Activated T-cell treated with anti-CD3 and anti-CD28 coated beads for 24 hours (primary cell): ENCODE measurements around the gene OR13A1.
"Not testable (repeated sequence)": the region's sequence is repeated elsewhere in the genome, so short reads cannot be mapped to it uniquely, and the experiment has no call there.

ENCODE experiments used
- DNase-seq: peaks from one replicate; pipeline ENCODE4 v3.0.0-alpha.2; 2020; ENCODE audit warnings: low read depth

OR13A1 gene

DNA sequence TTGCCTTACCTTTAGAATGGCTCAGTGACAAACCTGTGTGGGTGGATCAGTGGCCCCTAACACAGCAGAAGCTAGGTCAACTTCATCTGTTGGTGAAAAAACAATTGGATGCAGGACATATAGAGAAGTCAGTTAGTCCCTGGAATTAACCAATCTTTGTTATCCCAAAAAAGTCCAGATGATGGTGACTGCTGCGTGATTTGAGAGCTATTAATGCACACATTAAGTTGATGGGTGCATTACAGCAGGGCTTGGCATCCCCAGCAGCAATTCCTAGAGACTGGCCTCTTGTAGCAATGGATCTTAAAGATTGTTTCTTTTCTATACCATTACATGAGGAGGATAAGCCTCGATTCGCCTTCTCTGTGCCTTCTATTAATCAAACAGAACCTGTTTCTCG, 33.3 kb downstream of the OR13A1 start:
- DNase-seq: no peak

DNA sequence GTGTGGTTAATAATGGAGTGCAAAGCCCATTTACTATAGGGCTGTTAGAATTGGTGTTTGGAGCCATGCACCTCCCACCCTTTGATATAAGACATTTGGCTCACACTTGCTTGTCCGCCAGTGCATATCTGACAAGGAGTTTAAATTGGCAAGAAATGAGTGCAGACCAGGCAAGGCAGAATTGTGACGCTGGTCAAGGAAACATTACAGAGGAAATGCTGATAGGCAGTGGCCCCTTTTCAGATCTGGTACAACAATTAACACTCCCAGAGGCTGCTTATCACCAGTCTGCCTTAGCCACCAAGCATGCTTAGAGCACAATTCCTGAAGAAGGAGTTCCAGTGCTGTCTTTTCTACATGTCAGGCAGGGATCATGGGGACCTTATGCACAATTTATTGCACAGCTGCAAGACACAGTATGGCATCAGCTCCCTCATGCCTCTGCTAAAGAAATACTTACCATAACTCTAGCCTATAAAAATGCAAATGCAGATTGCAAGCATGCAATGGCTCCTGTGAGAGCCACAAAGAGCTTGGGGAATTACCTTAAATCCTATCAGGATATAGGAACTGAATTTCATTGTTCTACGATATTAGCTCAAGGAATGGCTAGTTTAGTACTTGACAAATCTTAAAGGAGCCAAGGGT, 35.2 kb downstream of the OR13A1 start:
- DNase-seq: no peak

DNA sequence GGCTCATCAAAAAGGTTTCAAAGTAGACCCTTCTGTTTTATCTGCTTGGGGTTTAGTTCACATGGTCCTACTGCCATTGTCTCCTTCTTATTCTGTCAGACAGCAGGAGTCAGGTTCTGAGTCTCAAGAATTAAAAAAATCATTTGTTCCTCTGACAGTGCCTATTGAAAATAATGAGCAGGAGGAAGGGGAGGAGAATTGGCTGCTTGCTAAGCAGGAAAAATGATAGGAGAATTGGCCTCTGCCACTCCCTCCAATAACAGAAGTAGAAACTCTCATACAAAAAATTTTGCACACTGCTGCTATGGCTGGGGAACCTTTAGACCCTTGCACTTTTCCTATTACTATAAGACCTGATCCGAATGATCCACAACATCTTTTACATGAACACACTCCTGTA, 35.7 kb downstream of the OR13A1 start:
- DNase-seq: no peak

DNA sequence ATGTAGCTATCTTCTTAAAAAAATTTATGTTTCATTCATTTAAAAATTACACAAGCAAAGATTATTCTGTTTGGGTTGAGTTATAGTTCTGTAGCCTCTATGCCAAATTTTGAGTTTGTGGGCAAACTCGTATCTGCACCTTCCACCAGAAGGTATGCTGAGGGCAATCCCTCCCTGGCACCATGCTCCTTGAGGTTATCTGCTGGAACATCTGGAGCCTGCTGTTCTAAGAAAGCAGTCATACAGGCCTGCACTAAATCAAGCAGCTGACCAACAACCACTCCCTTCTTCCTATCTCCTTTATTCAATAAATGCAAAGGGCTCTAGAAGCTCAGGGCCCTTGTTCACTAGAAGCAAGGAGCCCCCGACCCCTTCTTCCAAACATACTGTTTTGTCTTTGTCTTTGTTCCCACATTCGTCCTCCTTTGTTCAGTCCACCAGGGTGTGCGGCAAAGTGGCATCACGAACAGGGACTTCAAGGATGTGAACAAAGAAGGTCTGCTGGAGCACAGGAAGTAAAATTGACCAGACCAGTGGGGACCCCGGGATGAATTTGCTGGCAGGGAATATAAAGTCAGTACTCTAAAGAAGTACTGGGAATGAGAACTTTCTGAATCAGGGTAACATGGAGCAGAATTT, 36.4 kb downstream of the OR13A1 start:
- no peak for DNase-seq

DNA sequence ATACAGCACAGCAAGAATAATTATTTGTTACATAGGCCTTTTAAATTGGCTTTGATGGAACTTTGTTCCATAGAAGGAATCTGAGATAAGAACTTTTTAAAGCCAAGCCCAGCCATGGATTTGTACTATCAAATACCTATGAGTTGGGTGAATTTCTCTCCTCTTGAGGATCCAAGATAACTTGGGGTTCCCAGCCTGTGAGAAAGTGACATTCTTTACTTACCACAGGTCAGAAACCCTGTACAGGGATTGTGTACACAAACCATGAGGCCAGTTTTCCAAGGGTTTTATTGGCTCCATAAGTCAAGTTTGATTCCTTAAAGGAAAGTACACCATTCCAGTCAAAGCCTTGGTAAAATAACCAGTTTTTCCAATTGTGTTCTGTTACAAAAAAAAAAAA, 39.3 kb downstream of the OR13A1 start:
- DNase-seq: not testable (repeated sequence)

DNA sequence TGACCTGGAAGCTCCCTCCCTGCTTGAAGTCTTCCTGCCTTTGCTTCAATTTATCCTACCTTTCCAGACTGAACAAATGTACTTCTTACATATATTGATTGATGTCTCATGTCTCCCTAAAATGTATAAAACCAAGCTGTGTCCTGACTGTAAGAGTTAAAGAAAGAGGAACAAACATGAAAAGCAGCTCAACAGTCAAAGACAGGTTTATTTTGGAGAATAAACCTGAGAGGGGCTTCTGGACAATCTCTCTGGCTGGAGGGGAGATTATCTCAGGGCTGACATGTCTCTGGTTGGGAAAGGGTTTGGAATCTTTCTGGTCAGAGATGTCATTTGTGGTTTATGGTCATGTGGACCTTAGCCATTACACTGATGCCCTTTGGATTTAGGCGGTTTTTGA, 41.0 kb downstream of the OR13A1 start:
- DNase-seq: no peak

DNA sequence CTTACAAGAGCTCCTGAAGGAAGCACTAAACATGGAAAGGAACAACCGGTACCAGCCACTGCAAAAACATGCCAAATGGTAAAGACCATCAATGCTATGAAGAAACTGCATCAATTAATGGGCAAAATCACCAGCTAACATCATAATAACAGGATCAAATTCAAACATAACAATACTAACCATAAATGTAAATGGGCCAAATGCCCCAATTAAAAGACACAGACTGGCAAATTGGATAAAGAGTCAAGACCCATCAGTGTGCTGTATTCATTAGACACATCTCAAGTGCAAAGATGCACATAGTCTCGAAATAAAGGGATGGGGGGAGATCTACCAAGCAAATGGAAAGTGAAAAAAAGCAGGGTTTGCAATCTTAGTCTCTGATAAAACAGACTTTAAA, 47.6 kb downstream of the OR13A1 start:
- not testable (repeated sequence) for DNase-seq

DNA sequence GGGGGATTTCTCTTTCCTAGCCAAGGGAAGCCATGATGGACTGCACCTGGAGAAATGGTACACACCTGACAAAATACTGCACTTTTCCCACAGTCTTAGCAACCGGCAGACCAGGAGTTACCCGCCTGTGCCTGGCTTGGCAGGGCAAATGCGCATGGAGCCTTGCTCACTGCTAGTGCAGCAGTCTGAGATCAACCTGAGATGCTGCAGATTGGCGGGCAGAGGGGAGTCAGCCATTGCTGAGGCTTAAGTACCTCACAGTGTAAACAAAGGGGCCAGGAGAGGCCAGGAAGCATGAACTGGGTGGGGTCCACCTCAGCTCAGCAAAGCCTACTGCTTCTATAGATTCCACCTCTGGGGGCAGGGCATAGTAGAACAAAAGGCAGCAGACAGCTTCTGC, 49.4 kb downstream of the OR13A1 start:
- no peak for DNase-seq

DNA sequence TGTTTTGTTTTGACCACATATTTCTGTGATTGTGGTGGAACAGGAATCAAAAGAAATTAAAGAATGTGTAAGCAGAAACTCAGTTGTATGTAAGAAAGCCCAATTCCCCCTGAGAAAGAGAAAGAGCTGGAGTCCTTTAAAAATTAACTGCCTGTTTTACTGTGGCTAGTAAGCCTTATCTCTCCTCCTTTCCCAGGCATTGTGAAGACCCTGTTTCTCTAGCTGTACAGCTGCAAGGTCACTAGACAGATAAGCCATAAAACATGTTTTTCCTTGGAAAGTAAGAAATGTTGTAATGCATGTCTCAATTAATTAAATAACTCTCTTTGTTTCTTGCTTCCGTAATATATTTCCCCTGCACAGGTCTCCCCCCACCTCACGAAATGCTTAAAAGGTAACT, 53.5 kb downstream of the OR13A1 start:
- no peak for DNase-seq

DNA sequence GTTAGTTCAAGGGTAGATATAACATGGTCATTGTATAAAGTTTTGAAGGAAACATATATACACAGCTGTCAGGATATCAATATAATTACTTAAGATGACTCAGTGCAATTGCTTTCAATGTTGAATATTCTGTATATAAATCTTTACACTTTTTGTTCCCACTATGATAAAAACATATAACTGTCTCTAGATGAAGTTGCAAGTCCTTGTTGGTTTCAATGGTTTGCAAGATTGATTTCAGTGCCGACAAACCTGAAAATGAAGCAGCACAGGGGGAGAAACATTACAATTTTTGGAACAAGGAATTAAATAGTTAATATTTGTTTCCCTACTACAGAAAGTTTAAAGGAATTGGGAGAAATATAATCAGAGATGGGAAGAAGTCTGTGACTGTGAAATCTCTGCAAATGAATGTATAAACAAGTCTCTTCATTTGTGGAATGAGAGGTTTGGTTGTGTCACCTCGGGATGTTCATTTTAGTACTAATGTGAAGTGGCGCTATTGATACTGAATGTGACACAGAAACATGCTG, 54.1 kb downstream of the OR13A1 start:
- no peak for DNase-seq

DNA sequence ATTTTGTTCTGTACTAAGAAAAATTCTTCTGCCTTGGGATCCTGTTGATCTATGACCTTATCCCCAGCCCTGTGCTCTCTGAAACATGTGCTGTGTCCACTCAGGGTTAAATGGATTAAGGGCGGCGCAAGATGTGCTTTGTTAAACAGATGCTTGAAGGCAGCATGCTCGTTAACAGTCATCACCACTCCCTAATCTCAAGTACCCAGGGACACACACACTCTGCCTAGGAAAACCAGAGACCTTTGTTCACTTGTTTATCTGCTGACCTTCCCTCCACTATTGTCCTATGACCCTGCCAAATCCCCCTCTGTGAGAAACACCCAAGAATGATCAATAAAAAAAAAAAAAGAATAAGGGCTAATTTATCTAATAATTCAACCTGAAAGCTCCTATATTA, 54.8 kb downstream of the OR13A1 start:
- DNase-seq: not testable (repeated sequence)

DNA sequence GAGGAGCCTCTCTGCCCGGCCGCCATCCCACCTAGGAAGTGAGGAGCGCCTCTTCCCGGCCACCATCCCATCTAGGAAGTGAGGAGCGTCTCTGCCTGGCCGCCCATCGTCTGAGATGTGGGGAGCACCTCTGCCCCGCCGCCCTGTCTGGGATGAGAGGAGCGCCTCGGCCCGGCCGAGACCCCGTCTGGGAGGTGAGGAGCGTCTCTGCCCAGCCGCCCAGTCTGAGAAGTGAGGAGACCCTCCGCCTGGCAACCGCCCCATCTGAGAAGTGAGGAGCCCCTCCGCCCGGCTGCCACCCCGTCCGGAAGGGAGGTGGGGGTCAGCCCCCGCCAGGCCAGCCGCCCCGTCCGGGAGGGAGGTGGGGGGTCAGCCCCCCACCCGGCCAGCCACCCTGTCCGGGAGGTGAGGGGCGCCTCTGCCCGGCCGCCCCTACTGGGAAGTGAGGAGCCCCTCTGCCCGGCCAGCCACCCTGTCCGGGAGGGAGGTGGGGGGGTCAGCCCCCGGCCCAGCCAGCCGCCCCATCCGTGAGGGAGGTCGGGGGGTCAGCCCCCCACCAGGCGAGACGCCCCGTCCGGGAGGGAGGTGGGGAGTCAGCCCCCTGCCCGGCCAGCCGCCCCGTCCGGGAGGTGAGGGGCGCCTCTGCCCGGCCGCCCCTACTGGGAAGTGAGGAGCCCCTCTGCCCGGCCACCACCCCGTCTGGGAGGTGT, 55.5 kb downstream of the OR13A1 start:
- DNase-seq: not testable (repeated sequence)

DNA sequence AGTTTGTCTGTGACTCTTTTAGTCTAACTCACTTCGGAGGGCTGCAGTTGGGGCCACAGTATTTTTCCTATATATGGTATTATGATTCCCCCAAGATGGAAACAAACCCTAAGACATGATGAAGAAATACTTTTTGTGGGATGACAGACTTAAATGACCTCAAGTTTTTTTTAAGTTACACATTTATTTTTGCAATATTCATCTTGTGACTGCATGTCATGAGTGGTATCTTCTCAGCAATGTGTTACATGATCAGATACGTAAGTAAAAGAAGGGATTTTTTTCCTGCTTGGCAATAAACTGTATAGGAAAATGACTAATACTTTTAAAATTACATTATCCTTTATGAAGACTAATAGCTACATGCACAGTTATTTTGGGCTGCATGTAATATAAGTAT, 57.8 kb downstream of the OR13A1 start:
- no peak for DNase-seq

DNA sequence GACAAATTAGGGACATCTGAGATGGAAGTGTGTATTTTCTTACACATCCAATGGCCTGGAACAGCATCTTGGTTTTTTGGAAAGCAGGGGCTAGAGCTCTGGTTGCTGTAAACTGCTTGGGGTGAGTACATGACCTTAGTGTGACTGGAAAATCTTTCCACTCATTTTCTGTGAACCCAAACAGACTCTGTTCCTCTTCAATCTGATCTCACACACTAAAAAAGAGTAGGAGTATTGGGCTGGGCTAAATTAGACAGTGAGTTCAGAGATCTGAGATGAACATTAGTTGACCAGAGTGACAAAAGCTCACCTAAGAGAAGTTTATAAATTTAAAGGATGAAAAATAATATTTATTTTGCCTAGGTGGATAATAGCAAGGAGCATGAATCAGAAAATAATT, 59.2 kb downstream of the OR13A1 start:
- no peak for DNase-seq

DNA sequence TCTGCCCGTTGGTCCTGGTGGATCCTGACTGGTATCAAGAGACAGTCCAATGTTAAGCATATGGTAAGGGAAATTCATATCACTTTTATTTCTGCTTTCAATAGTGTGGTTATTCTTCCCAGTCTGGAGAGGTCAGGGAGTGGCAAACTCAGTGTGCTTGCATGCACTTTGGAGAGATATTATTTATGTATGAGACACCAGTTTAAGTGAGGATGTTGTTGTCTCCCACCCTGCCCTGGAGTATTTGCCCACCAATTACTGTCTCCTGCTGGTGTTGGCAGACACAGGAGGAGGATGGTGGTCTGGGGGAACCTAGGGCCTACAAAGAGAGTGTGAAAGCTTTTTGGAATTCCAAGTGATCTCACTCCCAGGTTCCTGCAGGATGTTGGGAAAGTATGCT, 59.7 kb downstream of the OR13A1 start:
- no peak for DNase-seq

DNA sequence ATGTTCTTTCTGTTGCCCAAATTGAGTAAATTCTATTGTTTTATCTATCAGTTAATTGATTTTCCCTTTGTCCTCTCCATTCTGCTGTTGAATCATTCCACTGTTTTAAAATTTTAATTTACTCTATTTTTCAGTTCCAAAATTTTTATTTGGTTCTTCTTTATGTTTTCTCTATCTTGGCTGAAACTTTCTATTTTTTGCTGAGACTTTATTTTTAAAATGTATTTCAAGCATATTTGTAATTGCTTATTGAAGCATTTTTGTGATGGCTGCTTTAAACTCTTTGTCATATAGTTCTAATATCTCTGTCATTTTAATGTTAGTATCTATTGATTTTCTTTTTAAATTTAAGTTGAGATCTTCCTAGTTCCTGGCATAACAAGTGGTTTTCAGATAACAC, 60.5 kb downstream of the OR13A1 start:
- no peak for DNase-seq

DNA sequence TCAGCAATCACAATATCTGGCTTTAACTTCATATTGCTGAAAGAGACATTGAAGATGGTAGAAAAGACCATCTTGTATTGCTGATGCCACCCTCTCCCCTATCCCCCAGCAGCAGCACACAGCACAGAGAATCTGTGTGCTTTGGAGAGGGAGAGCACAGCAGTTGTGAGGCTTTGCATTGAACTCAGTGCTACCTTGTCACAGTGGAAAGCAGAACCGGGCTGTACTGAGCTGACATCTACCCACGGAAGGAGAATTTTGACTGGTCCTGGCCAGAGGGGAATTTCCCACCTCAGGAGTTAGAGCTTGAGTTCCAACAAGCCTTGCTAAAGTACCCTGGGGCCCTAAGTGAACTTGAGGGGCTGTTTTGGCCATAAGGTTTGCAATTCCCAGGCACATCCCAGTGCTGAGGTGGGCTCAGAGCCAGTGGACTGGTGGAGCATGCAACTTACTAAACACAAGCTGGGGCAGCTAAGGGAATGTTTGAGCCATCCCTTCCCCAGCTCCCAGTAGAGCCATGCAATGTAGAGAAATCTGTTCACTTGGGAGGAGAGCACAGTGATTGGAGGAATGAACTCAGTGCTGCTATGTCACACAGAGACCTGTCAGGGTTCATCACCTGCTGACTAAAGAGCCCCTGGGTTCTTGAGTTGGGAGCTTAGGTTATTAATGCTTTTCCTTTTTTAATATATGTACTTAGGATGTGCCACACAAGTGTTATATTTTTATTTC, 62.1 kb downstream of the OR13A1 start:
- DNase-seq: no peak
